OCI-LY7 (cell line): ENCODE measurements around the gene SMIM24. TPM values are rescaled to one million over a fixed set of nuclear protein-coding genes. Genes with fewer than 3 reads are reported as not detected.

Source experiments
- BruUV-seq: library from RNA; stranded (reverse); fragments of 400-500 nt; replicated peaks from 2 replicates; lab custom pipeline; 2021; lab: Mats Ljungman, UMichigan
- CTCF ChIA-PET: fragments of 300-600 bp; sonication (Branson Sonifier 250); formaldehyde crosslinking; loops from one replicate; lab custom pipeline; 2022; ENCODE audit warnings: antibody characterized with exemption; ENCODE audit not compliant: unreplicated experiment; lab: Charles Lee
- POLR2A ChIA-PET: fragments of 300-600 bp; sonication (Branson Sonifier 250); formaldehyde crosslinking; loops from one replicate; lab custom pipeline; 2022; ENCODE audit warnings: antibody characterized with exemption; lab: Charles Lee
- DNase-seq: peaks from one replicate; pipeline ENCODE4 v3.0.0-alpha.2; 2015; ENCODE audit warnings: low spot score
- H2AFZ ChIP-seq: fragments of 200-600 bp; sonication (generic), shearing (Covaris generic); 2 replicates; pipeline ENCODE4 v1.6.1; 2014; ENCODE audit warnings: mild to moderate bottlenecking, antibody characterized with exemption, low read length, moderate library complexity
- H3K27ac ChIP-seq: fragments of 200-600 bp; sonication (generic); 2 replicates; pipeline ENCODE4 v1.5.1; 2014; ENCODE audit warnings: mixed run types, low read depth, mild to moderate bottlenecking, moderate library complexity, low read length, inconsistent platforms; ENCODE audit not compliant: poor library complexity, severe bottlenecking
- H3K36me3 ChIP-seq: fragments of 200-600 bp; sonication (generic); 2 replicates; pipeline ENCODE4 v1.6.1; 2014; ENCODE audit warnings: mild to moderate bottlenecking, antibody characterized with exemption, low read length, moderate library complexity, mixed read lengths; ENCODE audit not compliant: insufficient read depth
- H3K4me1 ChIP-seq: fragments of 200-600 bp; sonication (generic); 2 replicates; pipeline ENCODE4 v1.5.1; 2014; ENCODE audit warnings: mild to moderate bottlenecking, low read length; ENCODE audit not compliant: insufficient read depth, poor library complexity, severe bottlenecking
- H3K4me2 ChIP-seq: fragments of 200-600 bp; sonication (generic); 2 replicates; pipeline ENCODE4 v1.6.1; 2014; ENCODE audit warnings: mild to moderate bottlenecking, low read length
- H3K4me3 ChIP-seq: fragments of 200-600 bp; sonication (generic); 2 replicates; pipeline ENCODE4 v1.5.1; 2014; ENCODE audit warnings: mild to moderate bottlenecking, low read depth, low read length; ENCODE audit not compliant: poor library complexity, severe bottlenecking
- H3K79me2 ChIP-seq: fragments of 200-600 bp; sonication (generic); 2 replicates; pipeline ENCODE4 v1.6.1; 2016; ENCODE audit warnings: low read depth, mild to moderate bottlenecking, low read length, moderate library complexity, mixed read lengths; ENCODE audit not compliant: insufficient read depth
- H3K9me2 ChIP-seq: fragments of 200-600 bp; sonication (generic); 2 replicates; pipeline ENCODE4 v1.6.1; 2016; ENCODE audit warnings: mild to moderate bottlenecking, low read length, mixed read lengths; ENCODE audit not compliant: insufficient read depth
- H3K9me3 ChIP-seq: fragments of 200-600 bp; sonication (generic); 2 replicates; pipeline ENCODE4 v1.6.1; 2014; ENCODE audit warnings: mild to moderate bottlenecking, mixed run types, low read length, mixed read lengths
- H4K20me1 ChIP-seq: fragments of 200-600 bp; sonication (generic); 2 replicates; pipeline ENCODE4 v1.6.1; 2014; ENCODE audit warnings: mild to moderate bottlenecking, antibody characterized with exemption, low read length, moderate library complexity, mixed read lengths; ENCODE audit not compliant: insufficient read depth
- EZH2phosphoT487 ChIP-seq: fragments of 200-600 bp; sonication (generic); IDR thresholded peaks from 2 replicates; pipeline ENCODE4 v1.6.1; 2018; ENCODE audit warnings: low read depth, borderline replicate concordance, mild to moderate bottlenecking, mixed run types, antibody characterized with exemption, low read length, moderate library complexity, mixed read lengths
- intact Hi-C: fragments of 100-400 bp; cut with micrococcal nuclease; formaldehyde crosslinking; loops from one replicate; pipeline ENCODE4 v1.10.0; 2022; ENCODE audit not compliant: unreplicated experiment
- total RNA-seq, 2 experiments: library from RNA; depleted of rRNA in 1 of 2; stranded (reverse); fragments of >200 nt in 1 of 2; shearing (Covaris generic) in 1 of 2; gene quantifications; 2 replicates each; pipeline ENCODE4 v1.2.3, GENCODE V29; 2014 to 2022
- TF ChIP-seq, protein P1 (sequence below): fragments of 200-600 bp; sonication (generic); conservative IDR thresholded peaks from 2 replicates; pipeline ENCODE4 v1.5.1; 2014; ENCODE audit warnings: mild to moderate bottlenecking, antibody characterized with exemption, low read length, moderate library complexity, mixed read lengths

The SMIM24 gene
- total RNA-seq, 2 experiments from 2014 or later: 6.8 to 9.9 TPM

- ChIA-PET POLR2A (no interaction called here), CTCF (no interaction called here)
- H4K20me1 ChIP-seq: no peaks in the 10 kb centered on the region
- intact Hi-C loops: loop anchor here (5.0 kb wide), 1 partner anchor 117 kb away; no protein-coding TSS in a partner anchor
- H3K27ac ChIP-seq: no peak overlapping the region
- BruUV-seq: no TSS peak
- no peaks in the 10 kb centered on the region for H3K4me1 ChIP-seq
- no peak overlapping the region for H3K4me3 ChIP-seq
- H2AFZ ChIP-seq: no peak overlapping the region
- no peak overlapping the region for H3K4me2 ChIP-seq
- no peaks in the 10 kb centered on the region for H3K9me3 ChIP-seq
- no peak for DNase-seq
- no peaks in the 10 kb centered on the region for H3K9me2 ChIP-seq
- TF ChIP-seq EZH2phosphoT487: no peak
- TF ChIP-seq, protein P1, sequence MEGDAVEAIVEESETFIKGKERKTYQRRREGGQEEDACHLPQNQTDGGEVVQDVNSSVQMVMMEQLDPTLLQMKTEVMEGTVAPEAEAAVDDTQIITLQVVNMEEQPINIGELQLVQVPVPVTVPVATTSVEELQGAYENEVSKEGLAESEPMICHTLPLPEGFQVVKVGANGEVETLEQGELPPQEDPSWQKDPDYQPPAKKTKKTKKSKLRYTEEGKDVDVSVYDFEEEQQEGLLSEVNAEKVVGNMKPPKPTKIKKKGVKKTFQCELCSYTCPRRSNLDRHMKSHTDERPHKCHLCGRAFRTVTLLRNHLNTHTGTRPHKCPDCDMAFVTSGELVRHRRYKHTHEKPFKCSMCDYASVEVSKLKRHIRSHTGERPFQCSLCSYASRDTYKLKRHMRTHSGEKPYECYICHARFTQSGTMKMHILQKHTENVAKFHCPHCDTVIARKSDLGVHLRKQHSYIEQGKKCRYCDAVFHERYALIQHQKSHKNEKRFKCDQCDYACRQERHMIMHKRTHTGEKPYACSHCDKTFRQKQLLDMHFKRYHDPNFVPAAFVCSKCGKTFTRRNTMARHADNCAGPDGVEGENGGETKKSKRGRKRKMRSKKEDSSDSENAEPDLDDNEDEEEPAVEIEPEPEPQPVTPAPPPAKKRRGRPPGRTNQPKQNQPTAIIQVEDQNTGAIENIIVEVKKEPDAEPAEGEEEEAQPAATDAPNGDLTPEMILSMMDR: no peak
- no peaks in the 10 kb centered on the region for H3K36me3 ChIP-seq
- no peaks in the 10 kb centered on the region for H3K79me2 ChIP-seq
Measured at GRCh38 chr19:3443840-3444694, 36.3 kb downstream of the SMIM24 start.

GRCh38 chr19:3442487-3443071 is 37.7 kb downstream of the SMIM24 start:
- Histone ChIP-seq H3K36me3 (no peaks in the 10 kb centered on the region), H3K79me2 (no peaks in the 10 kb centered on the region), H4K20me1 (no peaks in the 10 kb centered on the region), H2AFZ (no peak overlapping the region), H3K27ac (no peak overlapping the region), H3K9me2 (no peaks in the 10 kb centered on the region), H3K4me2 (no peak overlapping the region), H3K4me3 (no peak overlapping the region), H3K9me3 (no peaks in the 10 kb centered on the region), H3K4me1 (no peaks in the 10 kb centered on the region)
- intact Hi-C loops: loop anchor here (5.0 kb wide), 1 partner anchor 115 kb away; no protein-coding TSS in a partner anchor
- DNase-seq: no peak
- no TSS peak for BruUV-seq
- ChIA-PET POLR2A (interaction anchor here (0.7 kb wide), 1 partner anchor 140 kb away, joined by 4 read pairs; no protein-coding TSS in a partner anchor), CTCF (interaction anchor here (0.6 kb wide), 1 partner anchor 13 kb away, joined by 3 read pairs; no protein-coding TSS in a partner anchor)
- no peak for TF ChIP-seq EZH2phosphoT487
- TF ChIP-seq, protein P1: no peak

DNA sequence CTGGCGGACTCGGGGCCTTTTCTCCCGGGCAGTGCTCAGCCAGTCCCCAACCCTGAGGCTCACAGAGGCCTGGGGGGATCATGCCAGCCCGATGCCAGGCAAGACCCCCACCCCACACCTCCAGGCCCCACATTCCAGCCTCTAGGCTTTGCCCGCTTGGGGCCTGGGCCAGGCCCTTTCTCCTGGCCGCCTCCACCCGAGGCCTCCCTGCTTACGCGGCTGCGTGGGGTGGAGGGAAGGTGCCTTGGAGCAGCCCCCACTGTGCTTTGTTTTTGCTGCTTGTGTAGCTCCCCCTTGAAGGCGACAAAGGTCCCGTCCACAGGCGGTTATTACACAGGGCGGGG is 38.4 kb downstream of the SMIM24 start:
- intact Hi-C loops: loop anchor here (5.0 kb wide), 1 partner anchor 115 kb away; no protein-coding TSS in a partner anchor
- H3K79me2 ChIP-seq: no peaks in the 10 kb centered on the region
- BruUV-seq: no TSS peak

More for the DNA sequence above, 38.4 kb downstream of the SMIM24 start:
- Histone ChIP-seq H3K36me3 (no peaks in the 10 kb centered on the region), H3K4me2 (no peak overlapping the region), H3K9me3 (no peaks in the 10 kb centered on the region), H3K9me2 (no peaks in the 10 kb centered on the region), H2AFZ (no peak overlapping the region), H3K4me3 (no peak overlapping the region), H3K4me1 (no peaks in the 10 kb centered on the region), H3K27ac (no peak overlapping the region), H4K20me1 (no peaks in the 10 kb centered on the region)
- TF ChIP-seq, protein P1: no peak
- TF ChIP-seq EZH2phosphoT487: no peak
- DNase-seq: no peak
- POLR2A ChIA-PET: no interaction called here
- CTCF ChIA-PET: no interaction called here
